Measurements from ENCODE around the gene SNAI3.

Gene SNAI3

DNA sequence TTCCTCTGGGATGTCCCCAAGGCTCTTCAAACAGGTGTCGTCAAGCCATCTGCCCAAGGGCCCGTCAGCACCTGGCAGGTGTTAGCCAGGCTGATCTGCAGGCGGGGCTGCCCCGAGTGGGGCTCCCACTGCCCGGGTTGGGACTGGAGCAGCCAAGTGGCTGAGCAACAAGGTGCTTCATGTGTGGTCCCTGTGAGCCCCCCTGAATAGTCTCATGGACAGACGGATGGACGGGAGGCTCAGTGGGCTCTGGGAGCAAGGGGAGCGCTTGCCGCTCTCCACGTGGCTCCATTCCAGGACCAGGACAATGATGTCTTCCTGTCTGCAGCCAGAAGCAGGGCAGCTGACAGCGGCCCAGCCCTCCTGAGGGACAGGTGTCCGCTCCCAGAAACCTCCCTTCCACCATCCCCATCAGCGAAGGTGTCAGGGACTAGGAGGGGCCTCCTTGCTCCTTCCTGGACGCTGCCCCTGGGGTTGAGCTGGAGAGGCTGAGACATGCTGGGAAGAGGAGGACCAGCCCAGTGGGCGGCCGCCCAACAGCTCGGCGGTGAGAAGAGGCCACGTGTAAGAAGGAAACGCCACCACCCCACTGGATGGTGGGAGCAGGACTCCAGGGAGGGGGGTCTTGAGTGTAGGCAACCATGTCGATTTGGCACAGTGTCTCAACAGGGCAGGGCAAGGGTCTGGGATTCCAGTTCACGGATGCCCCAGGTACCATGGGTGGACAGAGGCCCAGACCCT is 9.6 kb downstream of the SNAI3 start:
- TF ChIP-seq EZH2phosphoT487 (IDR thresholded peaks at IDR 0.05; ENCODE audit: borderline replicate concordance) = no peak
- TF ChIP-seq, protein P1, sequence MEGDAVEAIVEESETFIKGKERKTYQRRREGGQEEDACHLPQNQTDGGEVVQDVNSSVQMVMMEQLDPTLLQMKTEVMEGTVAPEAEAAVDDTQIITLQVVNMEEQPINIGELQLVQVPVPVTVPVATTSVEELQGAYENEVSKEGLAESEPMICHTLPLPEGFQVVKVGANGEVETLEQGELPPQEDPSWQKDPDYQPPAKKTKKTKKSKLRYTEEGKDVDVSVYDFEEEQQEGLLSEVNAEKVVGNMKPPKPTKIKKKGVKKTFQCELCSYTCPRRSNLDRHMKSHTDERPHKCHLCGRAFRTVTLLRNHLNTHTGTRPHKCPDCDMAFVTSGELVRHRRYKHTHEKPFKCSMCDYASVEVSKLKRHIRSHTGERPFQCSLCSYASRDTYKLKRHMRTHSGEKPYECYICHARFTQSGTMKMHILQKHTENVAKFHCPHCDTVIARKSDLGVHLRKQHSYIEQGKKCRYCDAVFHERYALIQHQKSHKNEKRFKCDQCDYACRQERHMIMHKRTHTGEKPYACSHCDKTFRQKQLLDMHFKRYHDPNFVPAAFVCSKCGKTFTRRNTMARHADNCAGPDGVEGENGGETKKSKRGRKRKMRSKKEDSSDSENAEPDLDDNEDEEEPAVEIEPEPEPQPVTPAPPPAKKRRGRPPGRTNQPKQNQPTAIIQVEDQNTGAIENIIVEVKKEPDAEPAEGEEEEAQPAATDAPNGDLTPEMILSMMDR (conservative IDR thresholded peaks at IDR 0.05; ENCODE audit: low read length) = no peak
- Histone ChIP-seq H3K4me3 (ENCODE audit: low read length, poor library complexity, severe bottlenecking) (no peak overlapping the region), H3K4me1 (ENCODE audit: insufficient read depth, low read length, poor library complexity, severe bottlenecking) (no peaks in the 10 kb centered on the region), H3F3A (ENCODE audit: low read depth) (no peaks in the 10 kb centered on the region), H3K4me2 (ENCODE audit: low read depth, low read length, poor library complexity, severe bottlenecking) (no peak overlapping the region), H2AFZ (ENCODE audit: low read length) (no peak overlapping the region), H3K79me2 (ENCODE audit: insufficient read depth, low read length) (no peaks in the 10 kb centered on the region), H4K20me1 (ENCODE audit: insufficient read depth, low read length, poor library complexity, severe bottlenecking) (no peaks in the 10 kb centered on the region), H3K9me2 (replicated peaks; ENCODE audit: low read depth, low read length) (no peaks in the 10 kb centered on the region), H3K9me3 (ENCODE audit: insufficient read depth, low read depth, low read length) (no peaks in the 10 kb centered on the region), H3K9ac (ENCODE audit: low read depth, low read length, poor library complexity, severe bottlenecking) (no peak overlapping the region), H3K27me3 (ENCODE audit: insufficient read depth, low read length, poor library complexity, severe bottlenecking) (no peaks in the 10 kb centered on the region), H3K36me3 (ENCODE audit: insufficient read depth, low read length) (no peaks in the 10 kb centered on the region)

DNA sequence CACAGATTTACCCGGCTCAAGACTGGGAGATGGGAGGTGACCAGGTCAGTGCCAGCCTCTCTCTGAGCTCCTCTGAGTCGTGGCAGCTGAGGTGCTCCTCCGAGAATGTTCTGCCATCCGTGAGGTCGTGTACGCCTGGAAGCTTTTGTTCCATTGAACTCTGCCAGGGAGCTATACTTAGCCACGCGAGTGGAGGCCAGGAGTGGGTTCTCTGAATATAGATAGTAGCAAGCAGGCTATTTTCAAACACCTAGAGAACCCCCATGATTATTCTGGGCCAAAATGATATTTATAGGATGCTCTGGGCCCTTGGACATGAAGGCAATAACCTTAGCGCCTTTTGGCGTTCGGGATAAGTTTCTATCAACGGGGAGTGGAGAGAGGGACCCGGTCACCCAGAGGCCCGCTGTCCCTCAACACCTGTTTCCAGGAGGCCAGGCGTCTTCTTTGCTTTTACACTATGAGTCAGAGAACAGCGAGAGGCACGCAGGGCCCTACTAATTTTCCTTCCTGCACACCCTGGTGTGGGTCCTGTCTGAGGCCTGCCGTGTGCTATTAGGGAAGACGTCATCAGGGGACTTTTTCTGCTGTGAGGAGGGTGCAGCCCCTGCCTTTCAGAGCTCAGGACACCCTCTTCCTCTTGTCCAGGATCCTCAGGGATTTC is 12.5 kb downstream of the SNAI3 start:
- Histone ChIP-seq H3K9ac (ENCODE audit: low read depth, low read length, poor library complexity, severe bottlenecking) (no peak overlapping the region), H3K36me3 (ENCODE audit: insufficient read depth, low read length) (no peaks in the 10 kb centered on the region), H3F3A (ENCODE audit: low read depth) (no peaks in the 10 kb centered on the region), H3K79me2 (ENCODE audit: insufficient read depth, low read length) (no peaks in the 10 kb centered on the region), H2AFZ (ENCODE audit: low read length) (no peak overlapping the region), H3K4me1 (ENCODE audit: insufficient read depth, low read length, poor library complexity, severe bottlenecking) (no peaks in the 10 kb centered on the region), H3K4me3 (ENCODE audit: low read length, poor library complexity, severe bottlenecking) (no peak overlapping the region), H4K20me1 (ENCODE audit: insufficient read depth, low read length, poor library complexity, severe bottlenecking) (no peaks in the 10 kb centered on the region), H3K9me2 (replicated peaks; ENCODE audit: low read depth, low read length) (no peaks in the 10 kb centered on the region), H3K27me3 (ENCODE audit: insufficient read depth, low read length, poor library complexity, severe bottlenecking) (no peaks in the 10 kb centered on the region), H3K4me2 (ENCODE audit: low read depth, low read length, poor library complexity, severe bottlenecking) (no peak overlapping the region), H3K9me3 (ENCODE audit: insufficient read depth, low read depth, low read length) (no peaks in the 10 kb centered on the region)
- TF ChIP-seq, protein P1 (conservative IDR thresholded peaks at IDR 0.05; ENCODE audit: low read length) = no peak
- no peak for TF ChIP-seq EZH2phosphoT487 (IDR thresholded peaks at IDR 0.05; ENCODE audit: borderline replicate concordance)

DNA sequence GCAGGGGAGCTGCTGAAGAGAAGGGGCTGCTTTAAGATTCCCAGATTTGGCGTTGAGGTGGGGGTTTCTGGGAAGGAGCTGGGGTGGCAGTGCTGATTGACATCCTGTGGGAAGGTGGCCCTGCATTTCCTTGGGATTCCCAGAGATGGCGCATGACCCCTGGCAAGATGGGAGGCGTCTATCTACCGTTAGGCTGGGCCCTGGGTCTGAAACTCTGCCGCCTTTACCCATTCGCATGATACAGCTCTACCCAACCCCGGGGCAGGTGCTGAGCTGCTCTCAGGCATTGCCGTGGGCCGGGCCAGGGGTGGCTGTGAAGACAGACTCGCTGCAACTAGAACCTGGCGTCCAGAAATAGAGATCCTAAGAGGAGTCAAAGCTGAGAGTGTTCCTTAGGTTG is 13.5 kb downstream of the SNAI3 start:
- H3K4me2 ChIP-seq (ENCODE audit: low read depth, low read length, poor library complexity, severe bottlenecking) = no peak overlapping the region
- no peak overlapping the region for H3K4me3 ChIP-seq (ENCODE audit: low read length, poor library complexity, severe bottlenecking)
- H3K27me3 ChIP-seq (ENCODE audit: insufficient read depth, low read length, poor library complexity, severe bottlenecking) = no peaks in the 10 kb centered on the region
- TF ChIP-seq, protein P1 (conservative IDR thresholded peaks at IDR 0.05; ENCODE audit: low read length) = peak; percentile 16; the same call in 1 of the 2 replicates
- no peak for TF ChIP-seq EZH2phosphoT487 (IDR thresholded peaks at IDR 0.05; ENCODE audit: borderline replicate concordance)
- no peaks in the 10 kb centered on the region for H3K79me2 ChIP-seq (ENCODE audit: insufficient read depth, low read length)
- no peak overlapping the region for H2AFZ ChIP-seq (ENCODE audit: low read length)
- H3K9me3 ChIP-seq (ENCODE audit: insufficient read depth, low read depth, low read length) = no peaks in the 10 kb centered on the region
- no peaks in the 10 kb centered on the region for H3K4me1 ChIP-seq (ENCODE audit: insufficient read depth, low read length, poor library complexity, severe bottlenecking)
- H3K9me2 ChIP-seq (replicated peaks; ENCODE audit: low read depth, low read length) = no peaks in the 10 kb centered on the region
- no peaks in the 10 kb centered on the region for H4K20me1 ChIP-seq (ENCODE audit: insufficient read depth, low read length, poor library complexity, severe bottlenecking)
- no peak overlapping the region for H3K9ac ChIP-seq (ENCODE audit: low read depth, low read length, poor library complexity, severe bottlenecking)
- no peaks in the 10 kb centered on the region for H3F3A ChIP-seq (ENCODE audit: low read depth)
- H3K36me3 ChIP-seq (ENCODE audit: insufficient read depth, low read length) = no peaks in the 10 kb centered on the region
